Muscle layer of colon (tissue), 2 donors: Measurements from ENCODE around the gene GMNC.
"Not testable (repeated sequence)": the region's sequence is repeated elsewhere in the genome, so short reads cannot be mapped to it uniquely, and the experiment has no call there.

Experiments
- H3K27ac ChIP-seq: one replicate; pipeline ENCODE4 v1.7.0; 2013; ENCODE audit warnings: low read depth, mild to moderate bottlenecking, low read length, moderate library complexity
- H3K27me3 ChIP-seq, 2 donors: one replicate each; pipeline ENCODE4 v1.7.0; 2013; ENCODE audit warnings: low read length in 2 of 2, mild to moderate bottlenecking in 2 of 2; ENCODE audit not compliant: insufficient read depth in 2 of 2, control insufficient read depth in 1 of 2
- H3K36me3 ChIP-seq: one replicate; pipeline ENCODE4 v1.7.0; 2013; ENCODE audit warnings: mild to moderate bottlenecking, low read length; ENCODE audit not compliant: insufficient read depth
- H3K4me1 ChIP-seq: one replicate; pipeline ENCODE4 v1.7.0; 2013; ENCODE audit warnings: mild to moderate bottlenecking, low read length; ENCODE audit not compliant: insufficient read depth
- H3K4me3 ChIP-seq, 2 donors: one replicate each; pipeline ENCODE4 v1.7.0; 2013; ENCODE audit warnings: low read length in 2 of 2, low read depth in 1 of 2, mild to moderate bottlenecking in 1 of 2, moderate library complexity in 1 of 2
- H3K9ac ChIP-seq: one replicate; pipeline ENCODE4 v1.7.0; 2013; ENCODE audit warnings: low read length
- H3K9me3 ChIP-seq: one replicate; pipeline ENCODE4 v1.7.0; 2013; ENCODE audit warnings: mild to moderate bottlenecking, low read length
- donor health status: abdominal sarcoma.
- donor health status: Adenocarcinoma of cecum.

The GMNC gene, protein sequence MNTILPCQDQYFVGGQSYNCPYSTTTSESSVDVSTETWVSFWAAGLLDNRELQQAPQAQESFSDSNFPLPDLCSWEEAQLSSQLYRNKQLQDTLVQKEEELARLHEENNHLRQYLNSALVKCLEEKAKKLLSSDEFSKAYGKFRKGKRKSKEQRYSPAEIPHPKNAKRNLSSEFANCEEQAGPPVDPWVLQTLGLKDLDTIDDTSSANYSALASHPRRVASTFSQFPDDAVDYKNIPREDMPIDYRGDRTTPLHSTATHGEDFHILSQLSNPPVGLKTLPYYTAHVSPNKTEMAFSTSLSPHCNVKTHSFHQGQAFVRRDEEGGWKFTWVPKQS

DNA sequence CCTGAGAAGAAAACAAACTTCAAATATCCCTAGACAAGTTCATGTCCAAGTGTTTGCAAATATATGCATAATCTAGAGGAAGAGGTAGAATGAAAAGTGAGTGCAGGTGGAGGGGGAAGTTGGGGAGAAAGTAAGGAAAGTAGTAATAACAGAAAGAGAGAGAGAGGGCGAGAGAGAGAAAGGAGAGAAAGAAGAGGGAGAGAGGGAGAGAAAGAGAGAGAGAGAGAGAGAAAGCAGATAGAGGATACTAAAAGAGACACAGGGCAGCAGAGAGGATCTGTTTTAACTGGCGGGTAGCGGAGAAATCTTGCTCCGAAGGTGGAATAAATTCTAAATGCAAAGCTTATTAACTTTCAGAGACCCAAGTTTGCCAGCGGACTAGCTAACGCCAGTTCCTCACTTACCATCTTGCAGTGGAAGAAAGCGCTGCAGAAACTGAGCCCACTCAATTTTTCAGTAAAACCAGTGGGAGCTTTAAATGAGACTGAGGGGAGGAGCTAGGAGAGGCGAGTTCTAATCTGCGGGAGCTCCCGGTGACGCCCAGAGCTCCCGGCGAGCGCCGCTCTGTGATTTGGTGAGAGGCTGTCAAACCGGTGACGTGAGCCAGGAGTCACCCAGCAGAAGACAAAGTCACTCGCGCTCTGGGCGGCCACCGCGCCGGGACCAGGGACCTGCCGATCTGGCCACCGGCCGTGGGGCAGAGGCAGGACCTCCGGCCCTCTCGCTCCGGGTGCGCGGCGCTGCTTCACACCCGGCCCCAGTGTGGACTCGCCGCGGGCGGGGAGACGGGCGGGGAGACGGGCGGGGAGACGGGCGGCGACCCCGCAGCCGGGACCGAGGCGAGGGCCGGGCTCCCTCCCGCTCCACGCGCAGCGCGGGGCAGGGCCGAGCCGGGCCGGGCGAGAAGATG lies at the start of gene GMNC:
GMNC (minus strand) TSS at position 486 of the 910 bp plus-strand sequence; CDS start at position 407, 79 bp downstream.
- Histone ChIP-seq H3K4me3 (peak within 1 kb of the TSS; percentile 64 to 75), H3K9ac (no peak within 1 kb of the TSS), H3K36me3 (no peaks in the 10 kb centered on the region), H3K4me1 (no peaks in the 10 kb centered on the region), H3K9me3 (no peaks in the 10 kb centered on the region), H3K27me3 (no peaks in the 10 kb centered on the region), H3K27ac (peak within 1 kb of the TSS; percentile 19)

DNA sequence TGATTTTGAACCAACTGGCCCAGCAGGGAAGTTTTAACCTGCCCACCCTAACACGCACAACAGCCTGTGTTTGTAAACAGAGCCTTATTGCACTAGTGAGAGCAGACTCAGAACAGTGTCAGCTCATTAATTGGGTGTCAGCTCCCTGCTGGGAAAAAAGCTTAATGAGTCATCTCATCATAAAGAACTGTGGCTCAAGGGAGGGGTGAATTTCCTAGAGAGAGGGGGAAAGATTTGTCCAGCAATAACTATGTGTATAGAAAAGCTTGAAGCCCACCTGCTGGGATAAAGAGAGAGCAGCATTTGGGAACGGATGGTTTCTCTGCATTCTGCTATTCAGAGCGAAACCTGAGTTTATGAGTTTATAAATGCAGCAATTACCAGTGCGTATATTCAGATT lies 48.9 kb upstream of the GMNC start:
- no peaks in the 10 kb centered on the region for H3K4me1 ChIP-seq
- no peak overlapping the region for H3K9ac ChIP-seq
- H3K9me3 ChIP-seq = no peaks in the 10 kb centered on the region

DNA sequence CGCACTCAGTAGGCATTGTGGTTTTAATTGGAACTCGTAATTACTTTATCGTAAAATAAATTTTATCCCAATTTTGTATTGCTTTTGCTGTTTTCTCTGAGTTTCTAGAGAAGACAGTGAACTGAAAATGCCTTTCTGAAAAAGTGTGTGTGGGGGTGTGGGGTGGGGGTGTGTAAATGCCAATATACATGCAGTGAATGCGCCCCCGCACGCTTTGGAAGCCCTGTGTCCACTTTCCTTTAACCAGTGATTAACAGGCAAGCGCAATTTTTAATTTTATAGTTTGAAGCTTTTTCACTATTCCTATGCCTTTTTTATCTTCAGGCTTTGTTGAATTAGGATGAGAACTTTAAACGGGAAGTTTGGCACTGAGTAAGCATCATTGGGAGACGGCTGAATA lies 47.4 kb upstream of the GMNC start:
- Histone ChIP-seq H3K27me3 (no peaks in the 10 kb centered on the region), H3K4me3 (no peak overlapping the region), H3K9ac (no peak overlapping the region), H3K27ac (no peak overlapping the region), H3K9me3 (no peaks in the 10 kb centered on the region), H3K36me3 (no peaks in the 10 kb centered on the region), H3K4me1 (no peaks in the 10 kb centered on the region)

More for the DNA sequence above, 48.9 kb upstream of the GMNC start:
- no peaks in the 10 kb centered on the region for H3K36me3 ChIP-seq
- H3K4me3 ChIP-seq = no peak overlapping the region
- H3K27ac ChIP-seq = no peak overlapping the region
- H3K27me3 ChIP-seq = no peaks in the 10 kb centered on the region

DNA sequence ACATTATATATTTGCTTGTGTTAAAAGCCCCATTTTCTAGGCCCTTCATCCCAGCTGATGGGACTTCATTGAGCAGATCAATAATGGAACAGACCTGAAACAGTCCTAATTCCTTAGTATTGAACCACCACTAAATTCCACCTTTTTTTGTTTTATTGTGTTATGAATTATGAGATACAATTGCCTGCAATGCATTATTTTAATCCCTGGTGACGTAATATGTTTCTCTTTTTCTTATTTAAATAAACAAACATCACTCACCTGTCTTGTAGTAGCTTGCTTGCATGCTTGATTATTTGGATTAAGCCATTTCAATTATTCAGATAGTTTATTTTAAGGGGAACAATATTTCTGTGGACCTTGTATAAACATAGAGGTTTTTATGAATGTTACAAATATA lies 40.7 kb upstream of the GMNC start:
- Histone ChIP-seq H3K27me3 (no peaks in the 10 kb centered on the region), H3K9me3 (no peaks in the 10 kb centered on the region), H3K9ac (no peak overlapping the region), H3K36me3 (no peaks in the 10 kb centered on the region), H3K4me1 (no peaks in the 10 kb centered on the region), H3K27ac (no peak overlapping the region), H3K4me3 (no peak overlapping the region)

DNA sequence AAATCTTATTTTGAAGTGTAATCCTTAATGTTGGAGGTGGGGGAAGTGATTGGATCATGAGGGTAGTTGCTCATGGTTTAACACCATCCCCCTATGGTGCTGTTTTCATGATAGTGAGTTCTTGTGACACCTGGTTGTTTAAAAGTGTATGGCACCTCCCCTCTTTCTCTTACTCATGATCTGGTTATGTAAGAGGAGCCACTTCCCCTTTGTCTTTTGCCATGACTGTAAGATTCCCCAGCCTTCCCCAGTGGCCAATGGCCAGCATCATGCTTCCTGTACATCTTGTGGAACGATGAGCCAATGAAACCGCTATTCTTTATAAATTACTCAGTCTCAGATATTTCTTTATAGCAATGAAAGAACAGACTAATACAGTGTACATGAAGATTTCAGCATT lies 39.8 kb upstream of the GMNC start:
- no peaks in the 10 kb centered on the region for H3K4me1 ChIP-seq
- no peak overlapping the region for H3K4me3 ChIP-seq
- H3K27ac ChIP-seq = no peak overlapping the region
- no peaks in the 10 kb centered on the region for H3K27me3 ChIP-seq
- H3K9me3 ChIP-seq = no peaks in the 10 kb centered on the region
- H3K9ac ChIP-seq = no peak overlapping the region
- no peaks in the 10 kb centered on the region for H3K36me3 ChIP-seq

DNA sequence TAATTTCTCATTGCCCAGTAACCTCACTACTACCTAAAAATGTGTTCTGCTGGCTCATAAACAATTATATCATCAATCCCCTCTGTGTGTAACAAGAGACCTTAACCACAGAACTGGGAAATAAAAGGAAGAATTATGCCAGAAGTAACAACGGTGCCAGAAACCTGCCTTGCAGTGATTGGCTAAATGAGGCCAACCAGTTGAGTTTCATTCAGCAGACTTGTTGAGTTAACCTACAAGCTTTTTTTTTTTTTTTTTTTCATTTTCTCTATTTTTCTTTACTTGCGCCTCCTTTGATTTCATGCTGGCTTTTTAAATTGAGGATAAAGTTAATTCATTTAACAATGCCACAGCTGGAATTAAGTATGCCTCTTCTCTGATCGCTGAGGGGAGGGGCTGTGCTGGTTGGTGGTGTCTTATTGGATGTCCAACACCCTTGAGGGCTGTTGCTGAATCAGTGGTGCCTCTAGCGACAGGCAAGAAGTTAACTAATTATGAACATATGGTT lies 30.0 kb upstream of the GMNC start:
- H3K27ac ChIP-seq = no peak overlapping the region
- no peaks in the 10 kb centered on the region for H3K4me1 ChIP-seq
- no peaks in the 10 kb centered on the region for H3K36me3 ChIP-seq
- no peak overlapping the region for H3K9ac ChIP-seq
- H3K4me3 ChIP-seq = no peak overlapping the region
- H3K9me3 ChIP-seq = no peaks in the 10 kb centered on the region
- H3K27me3 ChIP-seq = no peaks in the 10 kb centered on the region

DNA sequence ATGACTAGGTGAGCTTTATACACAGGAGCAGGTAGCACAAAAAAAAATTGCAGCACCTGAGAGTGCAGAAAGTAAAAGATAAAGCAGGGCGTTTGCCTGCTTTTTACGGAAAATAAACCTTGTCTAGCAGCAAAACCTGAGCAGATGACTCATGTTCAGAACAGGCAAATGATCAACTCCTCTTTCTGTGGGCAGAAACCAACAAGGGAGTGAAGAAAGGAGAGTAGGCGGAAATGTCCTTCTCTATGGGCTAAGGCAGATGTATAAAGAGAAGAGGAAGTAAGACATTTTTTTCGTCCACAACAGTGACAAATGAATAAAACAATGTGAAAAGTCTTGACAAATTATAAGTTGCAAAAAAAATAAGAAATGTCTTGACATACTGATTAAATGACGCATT lies 24.5 kb upstream of the GMNC start:
- no peak overlapping the region for H3K4me3 ChIP-seq
- H3K27me3 ChIP-seq = no peaks in the 10 kb centered on the region
- H3K27ac ChIP-seq = no peak overlapping the region
- H3K9ac ChIP-seq = no peak overlapping the region
- H3K9me3 ChIP-seq = no peaks in the 10 kb centered on the region
- no peaks in the 10 kb centered on the region for H3K4me1 ChIP-seq
- no peaks in the 10 kb centered on the region for H3K36me3 ChIP-seq

DNA sequence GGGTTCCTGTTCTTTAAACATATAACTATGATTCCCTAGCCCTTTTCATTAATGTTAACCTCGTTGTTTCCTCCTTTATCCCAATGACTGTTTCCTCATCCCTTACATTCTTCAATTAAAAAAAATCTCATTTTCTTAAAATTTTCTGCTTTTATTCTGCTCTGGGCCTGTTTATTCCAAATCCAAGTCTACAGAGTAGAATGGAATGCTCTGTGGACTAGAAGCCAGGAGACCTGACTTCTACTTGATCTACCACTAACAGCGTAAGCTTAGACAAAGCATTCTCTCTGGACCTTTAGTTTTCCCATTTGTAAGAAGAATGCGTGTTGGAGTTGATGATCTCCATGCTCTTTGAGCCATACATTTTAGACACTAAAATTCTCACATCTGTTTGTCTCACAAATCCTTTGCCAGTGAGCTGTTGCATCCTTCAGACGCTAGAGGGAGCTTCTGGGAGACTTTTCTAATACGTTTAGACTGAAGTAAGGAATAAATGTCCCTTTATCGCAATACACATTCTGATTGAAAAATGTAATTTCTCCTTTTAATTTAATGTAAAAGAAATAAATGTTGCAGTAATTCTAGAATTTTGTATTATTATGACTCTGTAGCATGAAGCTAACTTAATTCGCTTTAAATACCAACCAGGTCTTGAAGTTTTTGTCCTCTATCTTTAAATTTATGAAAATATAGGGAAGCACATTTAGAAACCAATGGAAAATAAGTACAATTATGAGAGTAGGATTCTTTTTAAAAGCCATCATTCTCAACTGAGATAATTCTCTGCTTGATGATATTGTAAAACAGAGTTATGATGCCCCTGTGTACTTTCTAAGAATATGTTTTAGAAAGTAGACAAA lies 21.7 kb upstream of the GMNC start:
- H3K4me3 ChIP-seq = no peak overlapping the region
- H3K9ac ChIP-seq = no peak overlapping the region
- H3K36me3 ChIP-seq = no peaks in the 10 kb centered on the region
- H3K9me3 ChIP-seq = no peaks in the 10 kb centered on the region
- H3K4me1 ChIP-seq = no peaks in the 10 kb centered on the region
- no peaks in the 10 kb centered on the region for H3K27me3 ChIP-seq
- H3K27ac ChIP-seq = no peak overlapping the region

DNA sequence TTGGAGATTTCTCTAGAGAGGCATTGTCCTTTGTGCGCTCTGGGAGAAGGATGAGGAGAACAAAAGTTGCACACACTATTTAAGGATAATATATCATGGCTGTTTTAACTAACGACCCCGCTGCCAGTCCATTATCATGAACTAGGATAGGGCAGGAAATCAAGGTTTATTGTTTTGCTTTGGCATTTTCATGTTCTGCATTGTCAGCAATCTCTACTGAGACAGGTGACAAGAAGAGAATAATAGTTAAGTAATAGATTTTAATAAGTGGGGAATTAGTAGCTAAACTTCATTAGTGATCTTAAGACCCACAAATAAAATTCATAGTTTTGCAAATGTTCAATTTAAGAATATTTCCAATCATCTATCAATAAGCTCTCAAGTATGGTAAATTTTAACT lies 20.6 kb upstream of the GMNC start:
- Histone ChIP-seq H3K36me3 (no peaks in the 10 kb centered on the region), H3K4me3 (no peak overlapping the region), H3K9me3 (no peaks in the 10 kb centered on the region), H3K9ac (no peak overlapping the region), H3K4me1 (no peaks in the 10 kb centered on the region), H3K27me3 (no peaks in the 10 kb centered on the region), H3K27ac (no peak overlapping the region)

DNA sequence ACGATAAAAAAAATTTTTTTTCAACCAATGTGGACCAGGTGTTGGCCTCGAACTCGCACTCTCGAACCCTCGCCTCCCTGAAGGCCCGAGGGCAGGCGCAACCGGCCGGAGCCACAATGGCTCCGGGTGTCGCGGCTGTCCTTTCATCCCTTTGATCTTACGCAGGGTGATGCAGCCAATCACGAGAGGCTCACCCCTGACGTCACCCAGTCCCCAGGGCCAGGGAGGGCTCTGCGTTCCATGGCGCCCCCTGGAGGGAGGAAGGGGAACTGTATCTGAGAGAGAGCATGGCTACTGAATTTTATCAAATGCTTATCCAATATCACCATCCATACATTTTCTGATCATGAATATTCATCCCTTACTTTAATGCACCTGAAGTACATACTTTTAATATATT lies 15.4 kb upstream of the GMNC start:
- Histone ChIP-seq H3K4me1 (no peaks in the 10 kb centered on the region), H3K36me3 (no peaks in the 10 kb centered on the region), H3K9ac (no peak overlapping the region), H3K9me3 (no peaks in the 10 kb centered on the region), H3K27me3 (no peaks in the 10 kb centered on the region), H3K4me3 (no peak overlapping the region), H3K27ac (no peak overlapping the region)

DNA sequence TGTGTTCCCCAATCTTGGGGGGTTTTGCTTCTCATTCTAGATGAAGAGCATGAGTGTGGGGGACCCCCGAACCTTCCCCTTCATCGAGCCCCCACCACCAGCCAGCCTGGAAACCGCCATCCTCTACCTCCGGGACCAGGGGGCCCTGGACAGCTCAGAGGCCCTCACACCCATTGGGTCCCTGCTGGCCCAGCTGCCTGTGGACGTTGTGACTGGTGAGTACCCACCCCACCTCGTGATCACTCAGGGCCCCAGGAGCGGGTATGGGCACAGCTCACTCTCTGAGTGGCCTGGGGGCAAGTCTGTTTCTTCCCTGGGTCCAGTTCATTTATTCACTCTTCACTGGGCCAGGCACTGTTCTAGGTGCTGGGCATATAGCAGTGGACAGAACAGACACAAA lies 13.9 kb upstream of the GMNC start:
- not testable (repeated sequence) for H3K4me1 ChIP-seq, H3K4me3 ChIP-seq, H3K9me3 ChIP-seq, H3K36me3 ChIP-seq, H3K9ac ChIP-seq, H3K27me3 ChIP-seq, H3K27ac ChIP-seq
